ENCODE results near the gene HECTD4.

HECTD4 gene

GRCh38 chr12:112322882-112323547, 59.2 kb downstream of the HECTD4 start:
- DNase-seq, result no peak

DNA sequence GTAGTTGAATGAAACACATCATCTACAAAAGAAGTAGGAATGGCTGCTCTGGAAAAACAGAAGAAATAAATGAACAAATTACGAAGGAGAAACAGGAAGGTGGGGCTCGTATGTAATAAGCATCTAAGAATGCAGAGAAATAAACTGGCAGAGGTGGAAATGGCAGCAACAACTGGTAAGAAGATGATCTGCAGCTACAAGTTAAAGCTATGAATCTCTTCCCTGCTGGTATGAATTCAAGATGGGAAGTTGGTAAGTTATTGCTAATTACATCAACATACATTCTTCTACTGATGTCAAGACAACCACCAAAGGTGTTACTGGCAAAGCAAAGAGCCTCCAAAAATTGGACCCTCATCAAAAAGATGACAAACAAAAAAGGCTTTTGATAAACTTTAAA, 59.8 kb downstream of the HECTD4 start:
- no peak for DNase-seq

GRCh38 chr12:112321245-112321644, 61.0 kb downstream of the HECTD4 start:
- no peak for DNase-seq

GRCh38 chr12:112319395-112319794, 62.8 kb downstream of the HECTD4 start:
- DNase-seq, result no peak

DNA sequence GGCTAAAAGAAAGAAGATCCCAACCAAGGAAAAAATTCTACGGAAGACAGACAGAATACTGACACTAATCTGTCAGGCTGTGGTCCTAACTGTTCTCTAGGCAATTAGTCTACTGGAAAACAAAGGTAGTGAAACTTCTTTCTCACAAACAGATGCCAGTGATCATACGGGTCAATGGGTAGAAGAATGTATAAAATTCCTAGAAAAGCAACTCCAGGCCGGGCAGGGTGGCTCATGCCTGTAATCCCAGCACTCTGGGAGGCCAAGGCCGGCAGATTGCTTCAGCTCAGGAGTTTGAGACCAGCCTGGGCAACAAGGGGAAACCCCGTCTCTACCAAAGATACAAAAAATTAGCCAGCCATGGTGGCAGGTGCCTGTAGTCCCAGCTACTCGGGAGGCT, 64.8 kb downstream of the HECTD4 start:
- no peak for DNase-seq

GRCh38 chr12:112314981-112315380, 67.2 kb downstream of the HECTD4 start:
- DNase-seq, result no peak

GRCh38 chr12:112309797-112310196, 72.4 kb downstream of the HECTD4 start:
- DNase-seq, result no peak

DNA sequence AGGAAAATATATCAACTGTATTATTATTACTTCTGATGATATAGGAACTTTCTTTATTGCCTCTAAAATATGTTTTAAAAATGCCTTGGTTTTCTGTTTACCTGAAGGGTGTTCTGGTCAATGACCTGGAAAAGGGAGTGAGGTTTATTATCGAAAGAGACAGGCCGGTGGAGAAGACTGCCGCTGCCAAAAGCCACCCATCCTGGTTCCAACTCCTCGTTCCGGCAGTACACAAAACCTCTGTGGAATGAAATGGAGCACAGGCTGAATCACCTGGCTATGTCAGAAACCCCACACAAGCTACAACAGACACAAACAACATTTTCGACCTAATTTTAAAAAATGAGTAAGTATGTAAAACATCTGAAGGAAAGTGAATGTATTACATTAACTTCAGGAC, 73.6 kb downstream of the HECTD4 start:
- no peak for DNase-seq

DNA sequence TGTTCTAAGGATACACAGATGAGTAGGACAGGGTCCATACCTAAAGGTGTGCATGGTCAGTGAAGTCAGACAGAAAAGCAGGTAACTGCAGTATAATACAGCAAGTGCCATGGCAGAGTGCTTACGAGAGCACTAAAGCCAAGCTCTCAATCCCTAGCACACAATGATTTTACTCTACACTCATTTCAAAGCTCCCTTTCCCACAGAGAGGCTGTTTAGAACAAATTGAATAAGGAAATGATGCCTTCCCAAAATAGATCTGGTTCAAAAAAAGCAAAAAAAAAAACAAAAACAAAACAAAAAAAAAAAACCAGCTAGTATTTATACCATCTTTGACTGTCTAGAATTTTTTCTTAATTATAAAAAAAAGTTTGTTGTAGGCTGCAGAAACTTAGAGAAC, 74.1 kb downstream of the HECTD4 start:
- DNase-seq, result no peak

DNA sequence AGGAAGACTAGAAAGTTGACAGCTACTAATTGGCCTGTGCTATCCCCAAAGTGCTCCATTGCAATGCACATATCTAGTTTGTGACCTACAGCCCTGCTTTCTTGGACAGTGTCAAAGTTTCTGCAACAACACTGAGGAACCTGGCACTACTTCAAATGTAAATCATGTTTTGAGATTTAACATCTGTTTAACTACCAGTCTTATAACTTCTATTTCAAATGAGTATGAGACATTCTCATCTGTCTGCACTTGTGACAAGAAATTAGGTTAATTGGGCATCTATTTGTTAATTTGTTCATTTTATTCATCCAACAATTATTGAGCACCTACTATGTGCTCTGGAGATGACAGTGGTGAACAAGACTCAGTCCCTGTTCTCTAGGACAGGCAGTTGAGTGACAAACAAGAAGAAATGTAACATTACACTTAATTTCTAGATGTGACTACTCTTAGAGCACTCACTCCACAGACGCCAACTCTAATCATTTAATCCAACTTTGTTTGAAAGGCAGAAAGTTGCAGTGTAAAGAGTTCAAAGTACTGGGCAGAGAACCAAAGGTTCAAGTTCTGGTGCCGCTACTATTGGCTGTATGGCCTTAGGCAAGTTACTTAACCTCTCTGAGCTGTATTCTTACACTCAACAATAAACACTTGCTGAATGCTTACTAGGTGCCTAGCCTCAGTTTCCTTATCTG, 74.8 kb downstream of the HECTD4 start:
- DNase-seq, result no peak

GRCh38 chr12:112305951-112306350, 76.3 kb downstream of the HECTD4 start:
- DNase-seq, result no peak

GRCh38 chr12:112304436-112304835, 77.8 kb downstream of the HECTD4 start:
- DNase-seq, result no peak

GRCh38 chr12:112303799-112304198, 78.4 kb downstream of the HECTD4 start:
- no peak for DNase-seq

- DNase-seq, result no peak
Observed at GRCh38 chr12:112303004-112303403, 79.2 kb downstream of the HECTD4 start.

DNA sequence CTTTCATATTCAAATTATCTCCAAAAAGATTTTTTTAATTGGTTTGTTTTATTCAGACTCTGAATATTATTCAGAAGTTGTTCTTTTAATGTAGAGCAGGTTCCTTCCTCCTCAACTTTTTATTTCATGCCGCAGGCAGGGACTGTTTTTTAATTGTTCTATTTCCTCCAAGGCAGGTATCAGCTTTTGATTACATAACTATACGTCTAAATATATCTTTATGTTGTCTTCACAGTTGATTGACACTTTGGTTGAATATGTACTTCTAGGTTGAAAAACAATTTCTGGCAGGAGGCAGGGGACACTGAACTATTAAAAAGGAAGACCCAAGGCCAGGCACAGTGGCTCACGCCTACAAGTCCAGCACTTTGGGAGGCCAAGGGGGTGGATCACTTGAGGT, 82.5 kb downstream of the HECTD4 start:
- no peak for DNase-seq

- DNase-seq, result no peak
Observed at GRCh38 chr12:112297188-112297587, 85.0 kb downstream of the HECTD4 start.

- DNase-seq, result no peak
Observed at GRCh38 chr12:112296183-112296582, 86.0 kb downstream of the HECTD4 start.

- no peak for DNase-seq
Observed at GRCh38 chr12:112294793-112295192, 87.4 kb downstream of the HECTD4 start.

GRCh38 chr12:112288638-112289037, 93.6 kb downstream of the HECTD4 start:
- no peak for DNase-seq

GRCh38 chr12:112285600-112286401, 96.4 kb downstream of the HECTD4 start:
- DNase-seq, result no peak

DNA sequence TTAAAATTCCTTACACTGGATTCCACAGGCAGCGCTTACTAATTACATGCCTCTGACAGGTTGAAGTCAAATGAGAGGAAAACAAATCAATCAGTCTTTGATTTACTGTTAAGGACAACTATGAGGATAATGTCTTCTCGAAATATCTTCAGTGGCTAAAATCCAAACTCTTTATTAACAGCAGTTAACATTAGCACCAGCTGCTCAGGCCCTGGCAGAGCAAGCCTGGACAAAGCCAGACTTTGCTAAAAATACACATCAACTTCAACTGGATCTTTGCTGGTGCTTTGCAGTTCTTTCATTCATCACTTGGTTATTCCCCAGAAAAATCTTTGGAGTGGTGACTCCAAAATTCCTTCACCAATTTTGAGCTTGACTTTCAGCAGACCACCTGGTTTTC, 98.7 kb downstream of the HECTD4 start:
- no peak for DNase-seq

DNA sequence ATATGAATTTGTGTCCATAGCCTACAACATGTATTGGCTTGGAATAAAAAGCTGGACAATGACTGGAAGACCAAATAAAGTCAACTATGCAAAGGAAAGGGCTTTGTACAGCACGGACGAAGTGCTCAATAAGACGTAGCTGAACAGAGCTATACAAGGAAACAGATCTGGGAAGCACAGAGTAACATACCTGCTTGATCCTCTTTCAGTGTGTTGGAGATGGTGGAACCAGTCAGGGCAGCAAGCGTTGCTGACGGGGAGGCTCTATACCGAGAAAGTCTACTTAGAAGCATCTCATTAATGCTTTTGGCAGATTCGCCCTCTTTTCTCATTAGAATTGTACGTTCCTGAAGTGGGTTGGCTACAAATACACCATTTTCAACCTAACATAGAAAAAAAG, 99.3 kb downstream of the HECTD4 start:
- DNase-seq, result no peak

DNA sequence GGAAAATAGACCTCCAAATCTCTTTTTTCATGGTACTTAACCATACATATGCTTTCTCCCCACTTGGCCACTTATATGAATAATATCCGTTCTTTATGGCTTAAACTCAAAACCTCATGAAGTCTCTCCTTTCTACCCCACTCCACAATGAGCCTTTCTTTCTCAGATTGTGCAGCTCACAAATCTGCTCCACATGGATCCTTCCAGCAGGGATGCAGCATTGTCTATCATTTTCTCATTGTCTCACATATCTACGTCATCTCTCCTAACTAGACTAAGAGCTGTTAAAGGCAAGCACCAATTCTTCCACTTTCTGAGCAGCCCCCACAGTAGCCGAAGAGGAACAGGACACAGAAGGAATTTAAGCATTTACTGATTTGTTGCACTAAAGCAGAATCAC, 106.4 kb downstream of the HECTD4 start:
- peak in 1 of 56 donors; percentile 2 for DNase-seq

Measured in nucleus accumbens (tissue), 56 donors.